GM12864 (cell line): Measurements from ENCODE around the gene ITPK1.

ENCODE experiments used
- DNase-seq: peaks from one replicate; pipeline ENCODE4 v3.0.0-alpha.2; 2011; ENCODE audit warnings: low read depth
- H3K4me3 ChIP-seq: 2 replicates; pipeline ENCODE4 v1.5.1; 2011; ENCODE audit warnings: mild to moderate bottlenecking, low read depth, low read length, control low read depth
- TF ChIP-seq, protein P1 (sequence below): IDR thresholded peaks from 2 replicates; pipeline ENCODE4 v1.5.1; 2011; ENCODE audit warnings: low read depth, mild to moderate bottlenecking, moderate library complexity, low read length, control low read depth, inconsistent platforms; ENCODE audit errors: missing control alignments

The ITPK1 gene

GRCh38 chr14:92997343-92998061, 118.2 kb downstream of the ITPK1 start:
- TF ChIP-seq, protein P1, sequence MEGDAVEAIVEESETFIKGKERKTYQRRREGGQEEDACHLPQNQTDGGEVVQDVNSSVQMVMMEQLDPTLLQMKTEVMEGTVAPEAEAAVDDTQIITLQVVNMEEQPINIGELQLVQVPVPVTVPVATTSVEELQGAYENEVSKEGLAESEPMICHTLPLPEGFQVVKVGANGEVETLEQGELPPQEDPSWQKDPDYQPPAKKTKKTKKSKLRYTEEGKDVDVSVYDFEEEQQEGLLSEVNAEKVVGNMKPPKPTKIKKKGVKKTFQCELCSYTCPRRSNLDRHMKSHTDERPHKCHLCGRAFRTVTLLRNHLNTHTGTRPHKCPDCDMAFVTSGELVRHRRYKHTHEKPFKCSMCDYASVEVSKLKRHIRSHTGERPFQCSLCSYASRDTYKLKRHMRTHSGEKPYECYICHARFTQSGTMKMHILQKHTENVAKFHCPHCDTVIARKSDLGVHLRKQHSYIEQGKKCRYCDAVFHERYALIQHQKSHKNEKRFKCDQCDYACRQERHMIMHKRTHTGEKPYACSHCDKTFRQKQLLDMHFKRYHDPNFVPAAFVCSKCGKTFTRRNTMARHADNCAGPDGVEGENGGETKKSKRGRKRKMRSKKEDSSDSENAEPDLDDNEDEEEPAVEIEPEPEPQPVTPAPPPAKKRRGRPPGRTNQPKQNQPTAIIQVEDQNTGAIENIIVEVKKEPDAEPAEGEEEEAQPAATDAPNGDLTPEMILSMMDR, result no peak
- no peak overlapping the region for H3K4me3 ChIP-seq
- no peak for DNase-seq

DNA sequence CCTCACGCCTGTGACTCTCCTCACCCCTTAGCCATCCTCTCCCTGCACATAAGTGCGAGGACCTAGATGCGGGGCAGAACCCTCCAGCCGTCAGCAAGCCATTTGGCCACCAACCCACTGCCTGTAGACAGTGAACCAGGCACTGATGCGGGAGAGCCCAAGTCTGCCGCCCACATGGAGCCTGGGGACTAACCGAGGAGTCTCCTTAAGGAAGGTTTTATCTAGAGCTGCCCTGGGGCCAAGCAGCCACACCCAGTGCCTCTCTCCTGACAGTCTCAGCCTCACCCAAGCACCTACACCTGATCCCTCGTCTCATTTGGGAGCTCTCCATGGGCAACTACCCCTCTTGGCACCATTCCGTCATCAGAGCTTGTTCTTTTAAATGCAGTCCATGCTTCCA, 120.1 kb downstream of the ITPK1 start:
- TF ChIP-seq, protein P1, result no peak
- H3K4me3 ChIP-seq, result no peak overlapping the region
- no peak for DNase-seq

DNA sequence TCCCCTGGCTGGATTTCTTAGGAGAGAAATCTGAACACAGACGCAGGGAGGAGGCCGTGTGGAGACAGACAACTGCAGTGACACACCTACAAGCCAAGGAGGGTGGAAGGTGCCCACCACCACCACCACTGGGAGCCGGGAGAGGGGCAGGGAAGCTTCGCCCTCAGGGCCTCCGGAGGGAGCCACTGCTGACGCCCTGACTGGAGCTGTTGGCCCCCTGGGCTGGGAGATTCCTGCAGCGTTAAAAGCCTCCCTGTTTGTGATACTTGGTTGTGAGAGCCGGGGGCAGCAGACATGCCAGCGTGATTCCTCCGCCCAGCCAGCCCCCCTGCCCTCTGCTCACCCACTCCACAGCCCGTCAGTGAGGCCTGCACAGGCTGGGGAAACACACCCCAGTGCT, 120.8 kb downstream of the ITPK1 start:
- no peak overlapping the region for H3K4me3 ChIP-seq
- DNase-seq, result no peak
- TF ChIP-seq, protein P1, result no peak

DNA sequence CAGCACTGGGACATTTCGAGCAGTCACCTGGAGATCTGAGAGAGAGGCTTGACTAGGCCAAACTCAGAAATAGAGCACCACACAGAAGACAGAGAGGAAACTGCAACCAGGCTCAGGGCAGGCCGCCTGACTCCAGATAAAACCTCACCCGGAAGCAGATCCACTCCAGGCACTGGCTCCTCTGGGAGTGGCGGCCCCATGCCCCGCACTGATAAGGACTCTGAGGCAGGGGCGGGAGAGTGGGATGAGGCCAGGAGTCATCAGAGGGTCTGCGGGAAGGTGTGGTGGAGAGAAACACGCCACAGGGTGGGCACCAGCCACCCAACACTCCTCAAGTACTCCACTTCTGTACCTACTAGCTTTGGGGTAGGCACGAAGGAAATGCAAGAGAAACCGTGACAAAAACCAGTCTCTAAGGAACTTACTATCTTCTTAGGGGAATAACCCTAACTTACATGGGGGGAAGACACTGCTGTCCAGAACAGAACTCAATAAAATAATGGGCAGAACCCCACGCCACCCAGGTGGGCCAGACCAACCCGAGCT, 121.5 kb downstream of the ITPK1 start:
- no peak for DNase-seq
- TF ChIP-seq, protein P1, result no peak
- no peak overlapping the region for H3K4me3 ChIP-seq

- TF ChIP-seq, protein P1, result no peak
- no peak overlapping the region for H3K4me3 ChIP-seq
- no peak for DNase-seq
Observed at GRCh38 chr14:92993302-92993701, 122.4 kb downstream of the ITPK1 start.

DNA sequence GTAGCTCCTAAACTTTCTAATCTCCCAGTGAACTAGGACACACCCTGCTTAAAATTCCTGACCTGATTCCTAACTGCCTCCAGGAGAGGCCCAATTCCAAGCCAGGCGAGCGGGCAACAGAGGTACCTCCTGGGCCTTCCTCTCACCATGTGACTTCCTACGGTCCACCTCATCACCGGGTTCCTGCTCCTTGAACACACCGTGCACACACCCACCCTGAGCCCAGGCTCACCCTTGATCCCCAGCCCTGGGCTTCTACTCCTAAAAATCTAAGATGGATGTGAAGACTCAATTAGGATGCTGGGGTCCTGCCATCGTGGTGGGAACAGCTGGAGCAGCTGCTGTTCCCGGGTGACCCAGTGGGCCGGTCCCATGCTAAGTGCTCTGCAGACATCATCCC, 124.2 kb downstream of the ITPK1 start:
- no peak for DNase-seq
- H3K4me3 ChIP-seq, result no peak overlapping the region
- TF ChIP-seq, protein P1, result no peak
